ENCODE data around the gene CLIC4. TPM values are rescaled to one million over a fixed set of nuclear protein-coding genes. Genes with fewer than 3 reads are reported as not detected.

CLIC4 gene
- total RNA-seq, 1 experiment from 2014 or later = 262 TPM

- POLR2A ChIA-PET = interaction anchor here (0.6 to 2.9 kb wide), 11 partner anchors 10 to 486 kb away, joined by 3 to 24 read pairs (median 6); partner anchors contain the start of gene SYF2
- Mint-ChIP-seq H3K4me1 (peaks cover 66% of the 10 kb centered on the region), H3K9me3 (no peaks in the 10 kb centered on the region), H3K27me3 (ENCODE audit: low read depth) (no peaks in the 10 kb centered on the region), H3K4me3 (peak overlapping the region; percentile 95), H3K27ac (peak overlapping the region; percentile 96), H3K36me3 (peaks cover 27% of the 10 kb centered on the region)
- 0 out of 2 replicates have a peak, but pooled peaks have one; percentile 2 for TF ChIP-seq ARID4B (CRISPR knock-in tag; IDR thresholded peaks at IDR 0.05; ENCODE audit: borderline replicate concordance)
- TF ChIP-seq JUN (CRISPR knock-in tag; IDR thresholded peaks at IDR 0.05) = 0 out of 2 replicates have a peak, but pooled peaks have one; percentile 3
- TF ChIP-seq ZNF512 (CRISPR knock-in tag; IDR thresholded peaks at IDR 0.05; ENCODE audit: borderline replicate concordance) = no peak
- TF ChIP-seq GABPB1 (CRISPR knock-in tag; IDR thresholded peaks at IDR 0.05) = peak; percentile 92
- CTCF ChIA-PET = interaction anchor here (0.6 to 3.6 kb wide), 17 partner anchors 9 to 330 kb away, joined by 3 to 43 read pairs (median 7); partner anchors contain the start of gene NIPAL3
- DNase-seq (ENCODE audit: low spot score) (no peak), ATAC-seq (no peak)
These were observed 615 bp downstream of the CLIC4 start for GRCh38 chr1:24745711-24746413.

GRCh38 chr1:24748191-24749121 lies 3.2 kb downstream of the CLIC4 start:
- Mint-ChIP-seq H3K27me3 (ENCODE audit: low read depth) (no peaks in the 10 kb centered on the region), H3K4me3 (peak overlapping the region; percentile 95), H3K9me3 (no peaks in the 10 kb centered on the region), H3K27ac (peak overlapping the region; percentile 87), H3K4me1 (peaks cover 64% of the 10 kb centered on the region), H3K36me3 (peaks cover 27% of the 10 kb centered on the region)
- no peak for ATAC-seq
- DNase-seq (ENCODE audit: low spot score) = no peak
- CTCF ChIA-PET = interaction anchor here (1.0 to 1.8 kb wide), 3 partner anchors 17 to 99 kb away, joined by 3 to 10 read pairs (median 4); no protein-coding TSS in a partner anchor
- POLR2A ChIA-PET = interaction anchor here (1.1 kb wide), 1 partner anchor 24 kb away, joined by 3 read pairs; no protein-coding TSS in a partner anchor
- TF ChIP-seq SP1 (CRISPR knock-in tag; conservative IDR thresholded peaks at IDR 0.05) = no peak
- TF ChIP-seq ZNF281 (CRISPR knock-in tag; IDR thresholded peaks at IDR 0.05) = no peak
- TF ChIP-seq FOXP4 (CRISPR knock-in tag; IDR thresholded peaks at IDR 0.05) = no peak
- TF ChIP-seq ZNF423 (CRISPR knock-in tag; IDR thresholded peaks at IDR 0.05) = no peak
- no peak for TF ChIP-seq ZNF121 (CRISPR knock-in tag; IDR thresholded peaks at IDR 0.05)
- no peak for TF ChIP-seq USF2 (CRISPR knock-in tag; IDR thresholded peaks at IDR 0.05)
- no peak for TF ChIP-seq ATF3 (CRISPR knock-in tag; conservative IDR thresholded peaks at IDR 0.05)
- TF ChIP-seq ZBTB21 (CRISPR knock-in tag; IDR thresholded peaks at IDR 0.05; ENCODE audit: borderline replicate concordance) = no peak
- no peak for TF ChIP-seq FOXP1 (CRISPR knock-in tag; IDR thresholded peaks at IDR 0.05; ENCODE audit: borderline replicate concordance)
- TF ChIP-seq OVOL2 (CRISPR knock-in tag; IDR thresholded peaks at IDR 0.05; ENCODE audit: borderline replicate concordance) = no peak
- TF ChIP-seq CTCF (IDR thresholded peaks at IDR 0.05) = no peak
- no peak for TF ChIP-seq NR1H2 (CRISPR knock-in tag; IDR thresholded peaks at IDR 0.05)
